GM21717 (cell line): ENCODE measurements around the gene RANBP3.

ENCODE experiments used
- ATAC-seq: cut with Tn5 transposase; IDR thresholded peaks from one replicate; pipeline ENCODE4 v1.9.1; 2021; ENCODE audit warnings: mild to moderate bottlenecking, moderate library complexity; ENCODE audit not compliant: unreplicated experiment

Gene RANBP3

DNA sequence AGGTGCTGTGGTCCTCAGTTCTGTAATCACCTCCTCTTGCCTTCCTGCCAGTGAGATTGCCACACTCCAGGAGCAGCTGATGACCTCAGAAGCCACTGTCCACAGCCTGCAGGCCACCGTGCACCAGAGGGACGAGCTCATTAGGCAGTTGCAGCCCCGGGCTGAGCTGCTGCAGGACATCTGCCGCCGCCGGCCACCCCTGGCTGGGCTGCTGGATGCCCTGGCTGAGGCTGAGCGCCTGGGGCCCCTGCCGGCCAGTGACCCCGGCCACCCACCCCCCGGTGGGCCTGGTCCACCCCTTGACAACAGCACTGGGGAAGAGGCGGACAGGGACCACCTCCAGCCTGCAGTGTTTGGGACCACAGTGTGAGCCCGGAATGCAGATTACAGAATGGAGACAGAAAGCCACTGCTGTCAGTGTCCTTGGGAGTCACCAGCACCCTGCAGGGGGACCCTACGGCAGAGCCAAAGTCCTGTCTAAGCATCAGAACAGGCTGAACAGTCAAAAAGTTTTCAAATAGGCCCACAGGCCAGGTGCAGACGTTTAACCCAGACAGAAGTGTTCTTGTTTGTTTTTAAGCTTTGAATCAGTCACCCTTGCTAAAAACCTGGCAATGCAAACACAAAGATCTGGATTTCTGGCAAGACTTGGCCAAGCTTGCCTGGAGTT, 69.0 kb downstream of the RANBP3 start:
- ATAC-seq: no peak

DNA sequence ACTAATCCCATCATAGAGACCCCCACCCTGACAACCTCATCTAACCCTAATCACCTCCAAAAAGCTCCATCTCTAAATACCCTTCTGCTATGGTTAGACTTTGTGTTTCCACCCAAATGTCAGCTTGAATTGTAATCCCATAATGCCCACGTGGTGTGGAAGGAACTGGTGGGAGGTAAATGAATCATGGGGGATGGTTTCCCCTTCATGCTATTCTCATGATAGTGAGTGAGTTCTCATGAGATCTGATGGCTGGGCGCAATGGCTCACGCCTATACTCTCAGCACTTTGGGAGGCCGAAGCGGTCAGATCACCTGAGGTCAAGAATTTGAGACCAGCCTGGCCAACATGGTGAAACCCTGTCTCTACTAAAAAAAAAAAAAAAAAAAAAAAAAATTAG, 70.7 kb downstream of the RANBP3 start:
- ATAC-seq: no peak

DNA sequence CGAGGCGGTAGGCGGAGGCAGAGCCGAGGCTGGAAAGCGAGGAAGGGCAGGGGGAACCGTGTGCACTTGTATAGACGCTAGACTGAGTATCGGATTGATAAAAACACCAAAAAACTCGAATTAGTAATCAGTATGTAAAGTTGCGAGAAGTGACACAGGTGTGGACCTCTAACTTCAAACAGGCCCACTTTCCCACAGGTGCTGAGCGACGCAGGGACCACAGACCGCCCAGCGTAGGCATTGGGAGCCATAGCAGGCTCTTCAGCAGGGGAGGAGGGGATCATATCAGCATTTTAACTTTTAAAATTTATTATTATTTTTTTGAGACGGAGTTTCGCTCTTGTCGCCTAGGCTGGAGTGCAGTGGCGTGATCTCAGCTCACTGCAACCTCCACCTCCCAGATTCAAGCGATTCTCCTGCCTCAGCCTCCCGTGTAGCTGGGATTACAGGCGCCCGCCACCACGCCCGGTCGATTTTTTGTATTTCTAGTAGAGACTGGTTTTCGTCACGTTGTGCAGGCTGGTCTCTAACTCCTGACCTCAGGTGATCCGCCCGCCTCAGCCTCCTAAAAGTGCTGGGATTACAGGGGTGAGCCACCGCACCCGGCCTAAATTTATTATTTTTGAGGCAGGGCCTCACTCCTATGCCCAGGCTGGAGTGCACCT, 72.7 kb downstream of the RANBP3 start:
- no peak for ATAC-seq

DNA sequence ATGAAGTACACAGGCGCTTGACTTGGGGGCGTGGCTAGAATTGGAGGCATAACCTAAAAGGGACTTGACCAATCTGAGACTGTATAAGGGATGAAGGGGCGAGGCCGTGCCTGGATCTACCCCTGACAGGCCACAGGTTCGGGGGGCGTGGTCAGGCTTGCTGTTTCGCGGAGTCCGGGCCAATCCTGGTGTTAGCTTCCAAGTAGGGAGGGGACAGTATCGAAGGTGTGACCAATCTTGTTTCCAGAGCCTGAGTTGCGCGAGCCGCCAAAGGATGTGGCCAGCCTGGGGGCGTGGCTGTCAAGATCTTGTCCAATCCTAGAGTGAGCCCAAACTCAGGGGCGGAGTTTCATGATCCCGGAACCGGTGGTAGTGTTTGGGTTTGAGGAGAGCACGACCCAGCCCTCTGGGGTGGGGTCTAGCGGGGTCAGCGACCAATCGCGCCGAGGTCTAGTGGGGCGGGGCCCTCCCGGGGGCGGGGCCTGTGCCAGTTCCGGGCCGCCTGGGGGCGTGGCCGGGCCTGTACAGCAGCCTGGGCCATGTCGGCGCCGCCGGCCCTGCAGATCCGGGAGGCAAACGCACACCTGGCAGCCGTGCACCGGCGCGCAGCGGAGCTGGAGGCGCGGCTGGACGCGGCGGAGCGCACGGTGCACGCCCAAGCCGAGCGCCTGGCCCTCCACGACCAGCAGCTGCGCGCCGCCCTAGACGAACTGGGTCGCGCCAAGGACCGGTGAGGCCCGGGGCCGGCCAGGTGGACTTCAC, 73.4 kb downstream of the RANBP3 start, which contains the start of gene VMAC:
TSS of gene VMAC (plus strand) at position 521 of the 762 bp plus-strand sequence. CDS start at position 540, 19 bp downstream.
- ATAC-seq: peak; percentile 70

DNA sequence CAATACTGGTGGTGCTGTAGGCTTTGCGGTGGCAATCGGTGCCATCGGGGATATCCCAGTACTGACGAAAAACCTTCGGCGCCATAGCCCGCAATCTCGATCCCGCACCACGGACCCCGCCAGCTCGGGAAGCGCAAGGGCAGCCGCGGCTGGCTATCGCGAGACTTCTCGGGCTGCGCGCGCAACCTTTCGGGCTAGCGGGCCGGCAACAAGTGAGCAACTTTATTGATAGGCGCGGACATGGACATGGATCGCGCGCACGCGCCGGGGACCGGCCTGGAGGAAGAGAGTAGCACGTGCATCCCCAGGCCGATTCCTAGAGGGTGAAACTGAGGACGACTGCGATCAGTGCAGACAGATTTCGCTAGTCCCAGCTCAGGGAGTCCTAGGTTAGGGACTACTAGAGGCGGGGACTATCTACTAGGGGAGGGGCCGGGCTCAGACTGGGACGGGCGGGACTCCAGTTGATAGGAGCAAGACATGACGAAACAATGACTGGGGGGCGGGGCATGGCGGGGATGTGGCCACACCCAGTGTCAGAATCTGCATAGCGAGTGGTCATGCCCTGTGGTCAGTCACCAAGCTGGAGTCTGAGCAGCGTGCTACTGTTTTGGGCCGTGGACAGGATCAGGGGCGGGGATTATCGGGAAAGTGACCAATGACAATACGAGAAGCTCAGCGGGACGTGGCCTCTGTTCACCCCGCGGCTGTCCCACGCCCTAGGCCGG, 74.2 kb downstream of the RANBP3 start, which contains the start of gene NDUFA11:
TSS of gene NDUFA11 (minus strand) at position 167 of the 728 bp plus-strand sequence. CDS start at position 85, 82 bp downstream.
- ATAC-seq: peak; percentile 25

DNA sequence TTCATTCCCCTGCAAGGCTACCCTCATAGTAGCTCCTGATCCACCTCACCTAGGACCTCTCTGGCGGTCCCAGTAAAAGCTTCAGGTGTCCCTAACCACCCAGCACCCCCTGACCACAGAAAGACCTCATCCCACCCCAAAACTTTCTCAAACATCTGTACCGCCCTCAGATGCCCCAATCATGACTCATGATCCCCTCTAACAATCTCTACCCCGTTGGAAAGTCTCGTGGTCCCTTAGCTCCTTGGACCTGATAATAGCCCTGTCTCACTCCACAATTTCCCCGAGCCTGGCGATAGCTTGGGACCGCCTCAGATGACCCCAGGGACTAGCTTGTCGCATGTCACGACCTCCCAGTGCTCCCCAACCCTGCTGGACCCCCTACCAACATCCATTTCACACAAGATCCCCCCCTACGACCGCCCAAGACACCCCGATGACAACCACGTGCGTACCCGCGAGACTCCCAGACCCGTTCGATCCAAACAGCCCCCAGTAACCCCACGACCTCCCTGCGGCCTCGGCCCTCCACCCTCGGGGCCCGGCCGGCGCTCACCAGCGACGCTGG, 74.8 kb downstream of the RANBP3 start:
- no peak for ATAC-seq

DNA sequence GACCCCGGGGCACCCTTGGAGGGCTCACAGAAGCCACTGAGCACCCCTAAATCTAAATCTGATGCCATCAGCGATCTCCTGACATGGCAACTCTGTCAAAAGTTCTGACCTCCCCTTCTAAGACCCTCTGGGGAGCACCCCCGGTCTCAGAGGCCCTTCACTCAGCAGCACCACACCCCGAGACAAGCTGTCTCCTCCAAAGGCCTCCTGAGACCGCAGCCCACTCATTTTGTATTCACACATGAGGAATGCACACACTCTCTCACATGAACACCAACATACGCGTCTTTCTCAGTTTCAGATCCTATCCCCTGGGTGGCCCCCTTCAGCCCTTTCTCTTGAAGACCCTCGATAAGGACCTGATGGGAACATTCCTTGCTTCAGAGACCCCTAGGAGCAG, 77.0 kb downstream of the RANBP3 start:
- ATAC-seq: no peak

DNA sequence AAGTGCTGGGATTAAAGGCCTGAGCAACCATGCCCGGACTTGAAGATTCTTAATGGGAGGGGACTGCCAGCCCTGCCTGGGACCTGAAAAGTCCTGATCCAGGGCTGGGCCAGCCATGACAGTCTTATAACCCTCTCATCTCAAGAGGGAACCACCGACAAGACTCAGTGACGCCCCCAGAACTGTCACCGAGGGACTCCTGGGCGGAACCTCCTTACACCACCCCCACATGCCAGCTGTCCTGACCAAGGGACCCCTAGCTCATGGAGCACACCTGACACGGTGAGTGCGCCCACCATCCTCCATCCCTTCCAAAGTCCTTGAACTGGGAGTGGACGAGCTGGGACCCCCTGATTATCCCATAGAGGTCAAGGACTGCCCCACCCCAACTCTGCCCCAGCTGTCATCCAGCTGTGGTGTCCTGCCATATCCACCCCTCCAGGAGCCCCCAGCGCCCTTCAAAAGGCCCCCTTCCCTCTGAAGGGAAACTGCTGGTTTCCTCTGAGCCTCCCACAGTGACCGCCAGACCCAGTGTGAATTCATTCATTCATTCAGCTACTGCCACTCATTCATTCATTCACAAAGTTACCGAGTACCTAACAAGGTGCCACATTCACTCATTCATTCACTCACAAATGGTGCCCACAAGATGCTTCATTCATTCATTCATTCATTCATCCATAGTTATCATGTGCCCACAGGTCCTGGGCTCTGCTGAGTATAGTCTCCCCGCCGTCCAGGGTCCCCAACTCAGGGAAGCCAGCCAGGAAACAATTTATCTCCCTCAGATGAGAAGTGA, 78.0 kb downstream of the RANBP3 start:
- ATAC-seq: no peak

DNA sequence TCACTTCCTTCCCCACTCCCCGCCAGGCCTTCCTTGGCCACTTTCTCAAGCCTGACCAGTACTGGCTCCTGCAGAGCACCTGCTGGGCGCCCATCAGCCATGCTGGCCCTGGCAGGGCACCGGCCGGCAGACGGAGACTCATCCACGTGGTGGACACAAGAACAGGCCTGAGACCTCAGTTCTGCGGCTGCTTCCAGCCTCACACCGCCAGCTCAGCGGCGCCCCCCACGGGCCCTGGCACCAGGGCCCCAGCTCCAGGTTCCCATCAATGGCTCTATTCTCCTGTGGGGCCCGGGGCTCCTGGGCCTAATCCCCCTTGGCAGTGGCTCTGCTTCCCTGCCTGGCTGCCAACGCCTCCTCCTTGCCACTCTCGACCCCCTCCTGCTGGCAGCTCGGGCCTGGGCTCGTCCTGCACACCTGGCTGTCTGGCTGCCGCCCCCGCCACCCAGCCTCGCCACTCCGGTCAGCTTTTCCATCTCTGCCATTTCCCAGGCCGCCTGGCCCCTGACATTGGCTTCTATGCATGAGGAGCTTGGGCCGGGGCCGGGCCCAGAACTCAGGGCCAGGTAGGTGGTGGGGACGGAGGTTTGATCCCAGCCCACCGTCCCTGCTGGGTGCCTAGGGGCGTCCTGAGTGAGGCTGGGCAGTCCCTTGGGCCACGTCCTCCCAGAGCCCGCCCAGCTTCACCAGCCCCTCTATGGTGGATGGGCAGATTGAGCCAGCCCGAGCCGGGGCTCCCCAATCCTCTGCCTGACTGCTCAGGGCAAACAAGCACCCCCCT, 80.6 kb downstream of the RANBP3 start:
- ATAC-seq: no peak

DNA sequence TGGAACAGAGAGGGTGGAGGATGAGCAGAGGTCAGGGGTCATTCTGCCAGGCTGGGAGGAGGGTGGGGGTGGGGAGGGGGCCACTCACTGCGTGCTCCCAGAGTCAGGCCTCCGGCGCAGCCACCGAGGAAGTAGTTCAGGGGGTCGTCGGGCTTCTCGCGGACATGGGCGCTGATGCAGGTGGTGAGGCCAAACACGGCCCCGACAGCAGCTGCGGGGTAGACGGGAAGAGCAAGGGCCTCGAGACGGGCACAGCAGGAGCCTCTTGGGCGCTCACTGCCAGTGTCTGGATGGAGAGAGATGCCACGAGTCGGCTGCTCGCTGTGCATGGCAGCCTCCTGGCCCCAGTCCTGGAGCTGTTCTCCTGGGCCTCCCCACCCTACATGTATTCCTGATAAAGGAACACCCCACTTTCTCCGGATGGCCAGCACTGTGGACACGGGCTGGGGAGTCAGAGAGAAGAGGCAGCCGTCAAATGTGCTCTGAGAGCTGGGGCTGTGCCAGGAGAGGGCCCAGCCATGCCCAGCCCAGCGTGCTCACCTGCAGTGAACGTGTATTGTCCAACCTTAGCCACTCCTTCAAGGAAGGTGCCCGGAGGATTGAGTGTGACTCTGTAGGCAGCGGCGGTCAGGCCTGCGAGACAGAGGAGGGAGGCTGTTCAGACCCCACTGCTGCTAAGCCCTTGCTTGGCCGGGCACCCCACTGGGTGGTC, 81.4 kb downstream of the RANBP3 start:
- no peak for ATAC-seq

DNA sequence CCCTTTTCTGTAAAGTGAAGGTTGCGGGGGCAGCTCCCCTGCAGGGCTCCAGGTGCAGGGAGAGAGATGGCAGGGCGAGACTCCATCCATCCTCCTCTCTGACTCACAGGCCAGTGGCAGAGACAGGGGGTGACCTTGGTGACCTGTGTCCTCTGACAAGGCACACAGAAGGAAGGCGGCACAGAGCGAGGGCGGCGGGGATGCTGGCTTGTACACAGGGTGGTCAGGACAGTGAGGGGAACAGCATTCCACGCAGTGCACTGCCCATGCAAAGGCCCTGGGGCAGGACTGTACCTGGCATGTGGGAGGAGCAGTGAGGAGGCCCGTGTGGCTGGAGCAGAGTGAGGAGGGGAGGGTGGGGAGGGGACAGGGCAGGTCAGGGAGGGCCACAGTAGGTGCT, 82.0 kb downstream of the RANBP3 start:
- no peak for ATAC-seq

DNA sequence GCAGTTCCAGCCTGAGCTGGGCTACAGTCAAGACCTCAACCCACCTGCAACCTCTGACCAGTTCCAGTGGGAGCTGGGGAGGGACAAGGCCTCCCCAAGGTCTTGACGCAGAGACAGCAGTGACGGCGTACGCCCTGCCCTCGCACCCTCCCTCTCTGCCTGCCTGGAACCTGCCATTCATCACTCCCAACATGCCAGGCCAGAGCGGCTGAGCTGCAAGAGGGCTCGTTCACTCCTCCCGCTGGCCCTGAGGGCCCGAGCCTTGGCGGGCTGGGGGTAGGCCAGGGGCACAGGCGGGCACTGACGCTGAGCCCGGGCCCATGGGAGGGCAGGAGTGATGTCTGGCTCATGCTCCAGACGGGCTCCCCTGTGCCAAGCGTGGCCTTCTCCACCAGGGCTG, 82.5 kb downstream of the RANBP3 start:
- no peak for ATAC-seq

DNA sequence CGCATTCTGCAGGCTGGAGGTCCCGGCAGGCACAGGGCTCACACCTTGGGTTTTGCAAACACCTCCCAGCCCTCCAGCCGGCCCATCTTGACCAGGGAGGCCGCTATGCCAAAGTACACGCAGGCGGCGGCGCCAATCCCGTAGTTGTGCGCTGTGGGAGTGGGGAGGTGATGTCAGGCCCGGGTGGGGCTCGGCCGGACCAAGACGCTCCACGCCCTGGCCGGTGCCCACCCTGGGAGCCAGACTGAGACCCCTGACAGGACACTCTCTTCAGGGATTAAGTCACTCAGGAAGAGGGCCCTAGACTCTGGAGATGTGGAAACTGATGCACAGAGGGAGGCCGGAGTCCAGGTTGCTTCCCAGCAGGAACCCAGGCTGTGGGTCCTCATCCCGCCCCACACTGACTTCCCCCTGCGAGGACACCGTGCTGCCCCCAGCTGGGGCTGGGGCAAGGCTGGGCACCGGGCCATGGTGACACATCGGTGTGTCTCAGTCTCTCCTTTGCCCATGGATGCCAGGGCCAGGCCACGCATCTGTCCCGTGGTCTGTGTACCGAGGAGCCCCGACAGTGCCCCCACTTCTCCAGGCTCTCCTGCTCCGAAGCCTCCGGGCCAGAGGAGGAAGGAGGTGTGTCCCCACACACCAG, 83.1 kb downstream of the RANBP3 start:
- ATAC-seq: no peak

DNA sequence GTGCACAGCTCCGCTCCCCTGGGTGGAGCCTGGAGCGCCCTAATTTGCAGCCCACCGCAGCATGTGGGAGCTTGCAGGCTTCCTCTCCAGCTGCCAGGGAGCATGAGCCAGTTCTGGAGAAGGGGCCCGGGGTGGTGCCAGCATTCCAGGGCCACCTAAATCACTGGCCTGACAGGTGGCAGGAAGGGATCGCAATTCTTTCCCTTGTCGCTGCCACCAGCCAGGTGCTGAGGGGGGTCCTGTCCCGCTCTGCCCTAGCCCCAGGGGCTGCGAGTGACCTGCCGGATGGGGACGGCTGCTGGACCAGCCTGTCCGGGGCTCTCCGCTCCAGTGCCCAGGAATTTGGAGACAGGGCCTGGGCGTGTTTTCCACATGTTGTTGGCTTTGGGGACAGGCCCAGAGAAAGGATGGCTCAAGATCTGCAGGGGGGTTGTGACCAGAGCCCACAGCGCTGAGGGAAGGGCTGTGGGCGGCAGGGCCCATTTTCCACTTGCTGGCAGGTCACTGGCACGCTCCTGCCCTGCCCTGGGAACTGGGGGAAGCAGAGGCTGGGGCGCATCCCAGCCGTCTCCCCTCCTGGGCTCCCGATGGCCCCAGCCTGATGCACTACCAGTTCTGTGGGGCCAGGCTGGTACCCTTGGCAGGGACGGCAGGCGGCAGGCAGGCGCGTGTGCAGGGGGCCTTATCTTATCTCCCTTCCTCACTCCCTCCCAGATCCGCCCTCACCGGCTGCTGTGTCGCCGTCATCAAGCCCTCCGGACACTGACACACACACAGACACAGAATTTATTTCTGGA, 83.8 kb downstream of the RANBP3 start:
- ATAC-seq: no peak

DNA sequence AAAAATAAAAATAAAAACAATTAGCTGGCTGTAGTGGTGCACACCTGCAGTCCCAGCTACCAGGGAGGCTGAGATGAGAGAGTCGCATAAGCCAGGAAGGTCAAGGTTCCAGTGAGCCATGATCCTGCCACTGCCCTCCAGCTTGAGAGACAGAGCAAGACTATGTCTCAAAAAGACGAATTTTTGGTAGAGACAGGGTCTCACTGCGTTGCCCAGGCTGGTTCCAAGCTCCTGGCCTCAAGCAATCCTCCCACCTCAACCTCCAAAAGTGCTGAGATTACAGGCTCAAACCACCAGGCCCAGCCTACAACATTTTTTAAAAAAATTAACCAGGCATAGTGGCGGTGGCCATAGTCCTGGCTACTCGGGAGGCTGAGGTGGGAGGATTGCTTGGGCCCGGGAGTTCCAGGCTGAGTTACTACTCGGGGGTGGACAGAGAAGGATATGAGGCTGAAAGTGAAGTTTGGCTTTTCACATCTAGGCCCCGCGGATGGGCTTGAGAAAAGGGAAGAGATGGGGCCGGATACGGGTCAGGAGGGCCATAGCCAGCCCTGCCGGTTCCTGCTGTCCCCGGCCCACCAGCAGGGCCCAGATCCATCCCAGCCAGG, 84.5 kb downstream of the RANBP3 start:
- ATAC-seq: no peak

DNA sequence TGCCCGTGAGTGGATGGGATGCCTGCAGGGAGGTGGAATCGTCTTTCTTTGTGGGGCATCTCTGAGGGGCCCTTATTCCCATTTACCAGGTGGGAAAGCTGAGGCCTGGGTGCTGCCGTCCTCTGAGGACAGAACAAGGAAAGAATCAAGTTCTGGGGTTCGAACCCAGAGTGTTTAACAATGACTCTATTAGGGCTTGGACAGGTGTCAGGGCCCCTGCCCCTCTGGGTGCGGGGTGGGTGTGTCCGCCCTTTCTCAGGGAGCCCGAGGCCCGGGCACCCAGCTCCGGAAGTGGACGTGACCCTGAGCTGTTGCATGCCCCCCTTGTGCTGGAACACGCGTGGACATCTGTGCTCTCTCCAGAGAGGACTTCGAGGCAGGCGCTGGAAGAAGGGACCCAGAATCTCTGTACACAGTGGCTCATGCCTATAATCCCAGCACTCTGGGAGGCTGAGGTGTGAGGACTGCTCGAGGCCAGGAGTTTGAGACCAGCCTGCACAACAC, 85.1 kb downstream of the RANBP3 start:
- no peak for ATAC-seq
